A549 (cell line): ENCODE results near the gene ZIC1. TPM values are rescaled to one million over a fixed set of nuclear protein-coding genes. Genes with fewer than 3 reads are reported as not detected.

ENCODE experiments used
- ATAC-seq, 2 experiments: fragments of 200-7000 bp in 1 of 2; fragments of >200 bp in 1 of 2; cut with Nextera tagmentation in 1 of 2; cut with Tn5 transposase in 1 of 2; 3 replicates each; pipeline versions ENCODE4 v1.8.0 to v1.9.1; 2018 to 2020; ENCODE audit warnings: mild to moderate bottlenecking in 1 of 2, moderate library complexity in 1 of 2
- CTCF ChIA-PET: fragments of 300-600 bp; sonication (Branson Sonifier 250); formaldehyde crosslinking; extraction: SDS; loops from one replicate; lab custom pipeline; 2021; ENCODE audit warnings: antibody characterized with exemption, inconsistent platforms; lab: Yijun Ruan, JAX
- POLR2A ChIA-PET: fragments of 350-600 bp; formaldehyde crosslinking; extraction: SDS; loops from one replicate; lab custom pipeline; 2021; ENCODE audit warnings: antibody characterized with exemption, inconsistent platforms; lab: Yijun Ruan, JAX
- DNase-seq, 2 experiments: peaks; one replicate each; pipeline versions ENCODE4 v3.0.0 to v3.0.0-alpha.2; 2011 to 2016; ENCODE audit warnings: low read depth in 1 of 2, low spot score in 1 of 2
- FAIRE-seq: peaks from 2 replicates; lab custom pipeline; 2011; peaks lifted over from hg19 to GRCh38; lab: Jason Lieb, UNC
- H3K27ac ChIP-seq, 2 experiments: fragments of >200 bp; sonication (Bioruptor Twin); formaldehyde crosslinking; 3 replicates each; pipeline ENCODE4 v1.5.1; 2016 to 2017
- H3K4me1 ChIP-seq: fragments of >200 bp; sonication (Bioruptor Twin); formaldehyde crosslinking; 3 replicates; pipeline ENCODE4 v1.6.1; 2016
- H3K4me2 ChIP-seq: fragments of >200 bp; sonication (Bioruptor Twin); formaldehyde crosslinking; 3 replicates; pipeline ENCODE4 v1.6.1; 2016
- H3K4me3 ChIP-seq: fragments of >200 bp; sonication (Bioruptor Twin); formaldehyde crosslinking; 3 replicates; pipeline ENCODE4 v1.5.1; 2016
- H3K9me3 ChIP-seq: fragments of >200 bp; sonication (Bioruptor Twin); formaldehyde crosslinking; 3 replicates; pipeline ENCODE4 v1.6.1; 2016
- BHLHE40 ChIP-seq: IDR thresholded peaks from 2 replicates; pipeline ENCODE4 v1.6.1; 2012; ENCODE audit warnings: low read depth, low read length, inconsistent platforms
- CBX2 ChIP-seq: fragments of 200-600 bp; sonication (generic); IDR thresholded peaks from 2 replicates; pipeline ENCODE4 v1.6.1; 2016; ENCODE audit warnings: low read depth, mild to moderate bottlenecking, borderline replicate concordance
- CBX8 ChIP-seq: fragments of 200-600 bp; sonication (generic); IDR thresholded peaks from 2 replicates; pipeline ENCODE4 v1.6.1; 2016
- CEBPB ChIP-seq, 2 experiments: fragments of >200 bp in 1 of 2; sonication (Bioruptor Twin) in 1 of 2; formaldehyde crosslinking in 1 of 2; IDR thresholded peaks; 2 replicates each; pipeline ENCODE4 v1.6.1; 2012 to 2016
- ESRRA ChIP-seq: fragments of 150-350 bp; IDR thresholded peaks from 2 replicates; pipeline ENCODE4 v1.6.1; 2014; ENCODE audit warnings: mild to moderate bottlenecking, low read length, borderline replicate concordance
- FOXS1 ChIP-seq: fragments of 250-450 bp; sonication (Bioruptor Pico); IDR thresholded peaks from 2 replicates; pipeline ENCODE4 v1.5.0; 2020; ENCODE audit warnings: mild to moderate bottlenecking, moderate library complexity
- HEYL ChIP-seq: fragments of 250-450 bp; sonication (Bioruptor Pico); IDR thresholded peaks from 2 replicates; pipeline ENCODE4 v1.8.0; 2021; ENCODE audit warnings: mild to moderate bottlenecking, moderate library complexity
- JUN ChIP-seq, 2 experiments: fragments of >200 bp; sonication (Bioruptor Twin); formaldehyde crosslinking; IDR thresholded peaks; 2 replicates in 1 of 2; 3 replicates in 1 of 2; pipeline ENCODE4 v1.6.1; 2016 to 2017
- MAFK ChIP-seq: fragments of 450-650 bp; IDR thresholded peaks from 2 replicates; pipeline ENCODE4 v1.6.1; 2014; ENCODE audit not compliant: partially characterized antibody
- MAZ ChIP-seq: fragments of 150-350 bp; IDR thresholded peaks from 2 replicates; pipeline ENCODE4 v1.6.1; 2014; ENCODE audit warnings: antibody characterized with exemption, low read depth, low read length, borderline replicate concordance
- NFE2L2 ChIP-seq: fragments of 150-350 bp; conservative IDR thresholded peaks from 2 replicates; pipeline ENCODE4 v1.6.1; 2014; ENCODE audit warnings: low read length
- PBX3 ChIP-seq: IDR thresholded peaks from 2 replicates; pipeline ENCODE4 v1.6.1; 2012
- RCOR1 ChIP-seq: fragments of 150-350 bp; IDR thresholded peaks from 2 replicates; pipeline ENCODE4 v1.6.1; 2014; ENCODE audit warnings: antibody characterized with exemption, low read length, low read depth
- RFX5 ChIP-seq: fragments of 450-650 bp; IDR thresholded peaks from 2 replicates; pipeline ENCODE4 v1.7.1; 2014; ENCODE audit warnings: antibody characterized with exemption, mild to moderate bottlenecking, moderate library complexity
- SMC3 ChIP-seq: fragments of >200 bp; sonication (Bioruptor Twin); formaldehyde crosslinking; IDR thresholded peaks from 3 replicates; pipeline ENCODE4 v1.6.1; 2018; ENCODE audit warnings: inconsistent platforms
- TFCP2L1 ChIP-seq: fragments of 250-450 bp; sonication (Bioruptor Pico); IDR thresholded peaks from 2 replicates; pipeline ENCODE4 v1.5.0; 2021; ENCODE audit warnings: mild to moderate bottlenecking
- ZC3H11A ChIP-seq: fragments of 450-650 bp; IDR thresholded peaks from 2 replicates; pipeline ENCODE4 v1.6.1; 2014; ENCODE audit warnings: antibody characterized with exemption, mild to moderate bottlenecking
- WGBS: methylation state at CpG from one replicate; pipeline ENCODE4 v1.1.6; 2017; ENCODE audit errors: missing lambda C conversion rate; 5-methylcytosine and 5-hydroxymethylcytosine counted together
- polyA plus RNA-seq, 4 experiments: library from polyadenylated mRNA; depleted of rRNA in 3 of 4; stranded (reverse); fragments of >200 nt; fragmentation: RNase III in 1 of 4; extraction: RNeasy Plus Mini Kit Qiagen cat#74134 plus additional on column Dnase treatment in 1 of 4; gene quantifications; 2 replicates in 3 of 4; 3 replicates in 1 of 4; pipeline ENCODE4 v1.2.3, GENCODE V29; 2011 to 2017
- TF ChIP-seq, protein P1 (sequence below): IDR thresholded peaks from 2 replicates; pipeline ENCODE4 v1.6.1; 2012; ENCODE audit warnings: low read depth, borderline replicate concordance
- TF ChIP-seq, protein P2 (sequence below): fragments of 250-450 bp; sonication (Bioruptor Pico); IDR thresholded peaks from 2 replicates; pipeline ENCODE4 v1.5.0; 2020; ENCODE audit warnings: low read depth, mild to moderate bottlenecking, moderate library complexity
- TF ChIP-seq, protein P3 (sequence below): fragments of 200-600 bp; sonication (generic); IDR thresholded peaks from 2 replicates; pipeline ENCODE4 v1.6.1; 2016; ENCODE audit warnings: antibody characterized with exemption, mild to moderate bottlenecking, moderate library complexity

ZIC1 gene
- polyA plus RNA-seq, 2 of the 4 experiments (the other 2 are of a cell fraction): 0.01 TPM; not detected in 1

DNA sequence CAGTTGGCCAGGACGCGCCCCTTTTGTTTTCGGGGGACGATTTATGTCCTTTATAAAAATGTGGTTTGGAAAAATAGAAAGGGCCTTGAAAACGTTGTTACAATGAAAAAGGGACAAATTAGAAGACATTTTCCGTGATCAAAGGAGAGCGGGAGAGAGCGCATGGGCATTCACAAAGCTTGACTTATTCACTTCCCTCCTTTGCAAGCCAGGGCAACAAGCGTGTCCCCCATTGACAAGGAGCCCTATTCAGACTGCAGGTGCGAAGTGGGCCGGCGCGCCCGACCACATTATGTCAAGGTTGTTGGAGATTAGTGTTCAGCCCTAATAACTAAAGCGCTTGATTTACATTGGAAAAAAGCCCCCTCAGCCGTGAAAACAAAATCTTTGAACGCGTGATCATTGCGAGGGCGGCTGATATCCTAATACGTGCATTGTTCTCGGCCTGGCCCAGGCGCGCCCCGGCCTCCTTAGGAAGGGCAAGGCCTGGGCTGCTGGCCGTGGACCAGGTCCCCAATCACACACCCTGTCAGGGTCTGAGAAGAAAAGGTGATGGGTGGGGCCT is 28.7 kb upstream of the ZIC1 start:
- TF ChIP-seq RFX5 (no peak), SMC3 (no peak), BHLHE40 (no peak), CEBPB (IDR thresholded peaks at IDR 0.05) (no peak)
- TF ChIP-seq, protein P1, sequence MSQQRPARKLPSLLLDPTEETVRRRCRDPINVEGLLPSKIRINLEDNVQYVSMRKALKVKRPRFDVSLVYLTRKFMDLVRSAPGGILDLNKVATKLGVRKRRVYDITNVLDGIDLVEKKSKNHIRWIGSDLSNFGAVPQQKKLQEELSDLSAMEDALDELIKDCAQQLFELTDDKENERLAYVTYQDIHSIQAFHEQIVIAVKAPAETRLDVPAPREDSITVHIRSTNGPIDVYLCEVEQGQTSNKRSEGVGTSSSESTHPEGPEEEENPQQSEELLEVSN: no peak
- POLR2A ChIA-PET: no interaction called here

DNA sequence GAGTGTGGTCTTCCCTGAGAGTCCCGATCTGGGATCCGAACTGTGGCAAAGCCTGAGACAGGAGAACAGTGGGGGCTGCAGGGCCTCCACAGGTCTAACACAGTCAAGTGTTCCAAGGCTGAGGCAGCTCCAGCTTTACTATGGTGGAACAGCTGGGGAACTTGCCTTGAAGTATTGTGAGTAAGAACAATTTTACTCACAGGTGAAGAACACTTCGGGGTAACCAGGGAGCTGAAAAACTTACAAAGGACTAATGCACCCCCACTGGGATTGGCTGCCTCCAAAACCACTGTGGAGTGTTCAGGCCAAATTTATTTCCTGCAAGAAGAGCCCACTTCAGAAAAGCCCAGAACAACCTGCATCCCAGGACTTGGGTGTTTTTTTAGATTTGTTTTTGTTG is 28.2 kb upstream of the ZIC1 start:
- no peak overlapping the region for H3K27ac ChIP-seq
- H3K4me2 ChIP-seq: no peak overlapping the region
- no peak for DNase-seq
- TF ChIP-seq MAFK: no peak
- no peak for TF ChIP-seq TFCP2L1 (CRISPR knock-in tag)
- no peak for TF ChIP-seq NFE2L2
- no peak for TF ChIP-seq HEYL (CRISPR knock-in tag)
- no peak for TF ChIP-seq FOXS1 (CRISPR knock-in tag)
- no peak for TF ChIP-seq ESRRA
- TF ChIP-seq, protein P1: no peak
- TF ChIP-seq, protein P2, sequence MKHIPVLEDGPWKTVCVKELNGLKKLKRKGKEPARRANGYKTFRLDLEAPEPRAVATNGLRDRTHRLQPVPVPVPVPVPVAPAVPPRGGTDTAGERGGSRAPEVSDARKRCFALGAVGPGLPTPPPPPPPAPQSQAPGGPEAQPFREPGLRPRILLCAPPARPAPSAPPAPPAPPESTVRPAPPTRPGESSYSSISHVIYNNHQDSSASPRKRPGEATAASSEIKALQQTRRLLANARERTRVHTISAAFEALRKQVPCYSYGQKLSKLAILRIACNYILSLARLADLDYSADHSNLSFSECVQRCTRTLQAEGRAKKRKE (CRISPR knock-in tag): no peak
- POLR2A ChIA-PET: no interaction called here
- no peak overlapping the region for H3K4me3 ChIP-seq
- WGBS: 65% methylated on average over 3 of the region's 3 CpGs
- no peaks in the 10 kb centered on the region for H3K4me1 ChIP-seq
- H3K9me3 ChIP-seq: no peaks in the 10 kb centered on the region
- FAIRE-seq: no peak
- CTCF ChIA-PET: no interaction called here
- ATAC-seq: no peak

More for the DNA sequence above, 28.7 kb upstream of the ZIC1 start:
- H3K4me3 ChIP-seq: no peak overlapping the region
- H3K4me1 ChIP-seq: no peaks in the 10 kb centered on the region
- no peak for DNase-seq
- no peak for ATAC-seq
- no peak for FAIRE-seq
- H3K4me2 ChIP-seq: no peak overlapping the region
- CTCF ChIA-PET: no interaction called here
- H3K9me3 ChIP-seq: no peaks in the 10 kb centered on the region
- WGBS: 77% methylated on average over 26 of the region's 26 CpGs
- H3K27ac ChIP-seq: no peak overlapping the region

DNA sequence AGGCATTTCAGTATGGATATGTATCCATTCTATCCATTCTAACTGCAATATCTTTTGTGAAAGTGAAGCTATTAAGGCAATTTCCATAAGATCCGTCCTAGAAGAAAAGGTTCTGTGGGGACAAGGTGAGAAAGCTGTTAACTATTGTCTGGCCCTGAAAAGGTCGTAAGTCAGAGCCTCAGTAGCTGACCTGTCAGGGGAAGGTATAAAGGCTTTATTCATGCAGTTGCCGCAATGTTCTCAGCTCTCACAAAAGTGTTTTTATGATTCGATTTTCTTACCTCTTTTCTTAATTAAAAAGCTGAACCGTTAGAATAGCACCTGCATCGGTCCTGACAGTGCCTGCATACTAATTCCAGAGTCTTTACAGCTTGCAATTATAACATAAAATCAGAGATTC is 27.6 kb upstream of the ZIC1 start:
- no peaks in the 10 kb centered on the region for H3K9me3 ChIP-seq
- no peaks in the 10 kb centered on the region for H3K4me1 ChIP-seq
- CTCF ChIA-PET: no interaction called here
- TF ChIP-seq NFE2L2 (no peak), CBX8 (no peak), JUN (IDR thresholded peaks at IDR 0.05) (no peak), BHLHE40 (no peak), PBX3 (no peak), MAZ (no peak), ZC3H11A (no peak), RCOR1 (no peak), CBX2 (no peak)
- TF ChIP-seq, protein P3, sequence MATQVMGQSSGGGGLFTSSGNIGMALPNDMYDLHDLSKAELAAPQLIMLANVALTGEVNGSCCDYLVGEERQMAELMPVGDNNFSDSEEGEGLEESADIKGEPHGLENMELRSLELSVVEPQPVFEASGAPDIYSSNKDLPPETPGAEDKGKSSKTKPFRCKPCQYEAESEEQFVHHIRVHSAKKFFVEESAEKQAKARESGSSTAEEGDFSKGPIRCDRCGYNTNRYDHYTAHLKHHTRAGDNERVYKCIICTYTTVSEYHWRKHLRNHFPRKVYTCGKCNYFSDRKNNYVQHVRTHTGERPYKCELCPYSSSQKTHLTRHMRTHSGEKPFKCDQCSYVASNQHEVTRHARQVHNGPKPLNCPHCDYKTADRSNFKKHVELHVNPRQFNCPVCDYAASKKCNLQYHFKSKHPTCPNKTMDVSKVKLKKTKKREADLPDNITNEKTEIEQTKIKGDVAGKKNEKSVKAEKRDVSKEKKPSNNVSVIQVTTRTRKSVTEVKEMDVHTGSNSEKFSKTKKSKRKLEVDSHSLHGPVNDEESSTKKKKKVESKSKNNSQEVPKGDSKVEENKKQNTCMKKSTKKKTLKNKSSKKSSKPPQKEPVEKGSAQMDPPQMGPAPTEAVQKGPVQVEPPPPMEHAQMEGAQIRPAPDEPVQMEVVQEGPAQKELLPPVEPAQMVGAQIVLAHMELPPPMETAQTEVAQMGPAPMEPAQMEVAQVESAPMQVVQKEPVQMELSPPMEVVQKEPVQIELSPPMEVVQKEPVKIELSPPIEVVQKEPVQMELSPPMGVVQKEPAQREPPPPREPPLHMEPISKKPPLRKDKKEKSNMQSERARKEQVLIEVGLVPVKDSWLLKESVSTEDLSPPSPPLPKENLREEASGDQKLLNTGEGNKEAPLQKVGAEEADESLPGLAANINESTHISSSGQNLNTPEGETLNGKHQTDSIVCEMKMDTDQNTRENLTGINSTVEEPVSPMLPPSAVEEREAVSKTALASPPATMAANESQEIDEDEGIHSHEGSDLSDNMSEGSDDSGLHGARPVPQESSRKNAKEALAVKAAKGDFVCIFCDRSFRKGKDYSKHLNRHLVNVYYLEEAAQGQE: no peak
- ATAC-seq (no peak), FAIRE-seq (no peak), DNase-seq (no peak)
- no peak overlapping the region for H3K4me2 ChIP-seq
- H3K4me3 ChIP-seq: no peak overlapping the region
- POLR2A ChIA-PET: no interaction called here
- 34% methylated on average over 6 of the region's 6 CpGs for WGBS
- H3K27ac ChIP-seq: no peak overlapping the region
